Measurements from ENCODE around the gene ACSL1.

DNA sequence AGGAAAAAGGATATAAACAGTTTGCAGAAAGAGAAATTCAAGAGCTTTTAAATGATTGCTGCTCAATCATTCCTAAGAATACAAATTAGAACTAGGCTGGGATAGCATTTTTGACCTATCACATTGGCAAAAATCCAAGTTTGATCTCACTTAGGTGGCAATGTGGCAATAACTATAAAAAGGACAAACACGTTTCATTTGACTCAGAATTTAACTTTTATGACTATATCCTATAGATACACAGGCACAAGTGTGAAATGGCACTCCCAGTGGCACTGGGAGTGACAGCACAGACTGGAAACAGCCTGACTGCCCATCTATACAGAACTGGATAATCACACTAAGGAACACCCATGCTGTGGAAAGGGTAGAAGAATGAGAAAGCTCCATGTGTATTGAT is 103.0 kb downstream of the ACSL1 start:
- TF ChIP-seq, protein P1, sequence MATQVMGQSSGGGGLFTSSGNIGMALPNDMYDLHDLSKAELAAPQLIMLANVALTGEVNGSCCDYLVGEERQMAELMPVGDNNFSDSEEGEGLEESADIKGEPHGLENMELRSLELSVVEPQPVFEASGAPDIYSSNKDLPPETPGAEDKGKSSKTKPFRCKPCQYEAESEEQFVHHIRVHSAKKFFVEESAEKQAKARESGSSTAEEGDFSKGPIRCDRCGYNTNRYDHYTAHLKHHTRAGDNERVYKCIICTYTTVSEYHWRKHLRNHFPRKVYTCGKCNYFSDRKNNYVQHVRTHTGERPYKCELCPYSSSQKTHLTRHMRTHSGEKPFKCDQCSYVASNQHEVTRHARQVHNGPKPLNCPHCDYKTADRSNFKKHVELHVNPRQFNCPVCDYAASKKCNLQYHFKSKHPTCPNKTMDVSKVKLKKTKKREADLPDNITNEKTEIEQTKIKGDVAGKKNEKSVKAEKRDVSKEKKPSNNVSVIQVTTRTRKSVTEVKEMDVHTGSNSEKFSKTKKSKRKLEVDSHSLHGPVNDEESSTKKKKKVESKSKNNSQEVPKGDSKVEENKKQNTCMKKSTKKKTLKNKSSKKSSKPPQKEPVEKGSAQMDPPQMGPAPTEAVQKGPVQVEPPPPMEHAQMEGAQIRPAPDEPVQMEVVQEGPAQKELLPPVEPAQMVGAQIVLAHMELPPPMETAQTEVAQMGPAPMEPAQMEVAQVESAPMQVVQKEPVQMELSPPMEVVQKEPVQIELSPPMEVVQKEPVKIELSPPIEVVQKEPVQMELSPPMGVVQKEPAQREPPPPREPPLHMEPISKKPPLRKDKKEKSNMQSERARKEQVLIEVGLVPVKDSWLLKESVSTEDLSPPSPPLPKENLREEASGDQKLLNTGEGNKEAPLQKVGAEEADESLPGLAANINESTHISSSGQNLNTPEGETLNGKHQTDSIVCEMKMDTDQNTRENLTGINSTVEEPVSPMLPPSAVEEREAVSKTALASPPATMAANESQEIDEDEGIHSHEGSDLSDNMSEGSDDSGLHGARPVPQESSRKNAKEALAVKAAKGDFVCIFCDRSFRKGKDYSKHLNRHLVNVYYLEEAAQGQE (IDR thresholded peaks at IDR 0.05; ENCODE audit: insufficient read depth in 1 of 2, low read depth in 2 of 2, low read length in 2 of 2) = no peak
- TF ChIP-seq TAF1 (IDR thresholded peaks at IDR 0.05; ENCODE audit: borderline replicate concordance, insufficient read depth, low read length) = no peak
